HepG2 (cell line): ENCODE data around the gene PRR5L. TPM values are rescaled to one million over a fixed set of nuclear protein-coding genes. Genes with fewer than 3 reads are reported as not detected.

Source experiments
- ATAC-seq: fragments of 200-7000 bp; cut with Tn5 transposase; 3 replicates; pipeline ENCODE4 v1.9.1; 2020; ENCODE audit warnings: mild to moderate bottlenecking, moderate library complexity
- BruUV-seq: library from RNA; stranded (reverse); fragments of 400-500 nt; replicated peaks from 2 replicates; lab custom pipeline; 2021; lab: Mats Ljungman, UMichigan
- CTCF ChIA-PET: fragments of 300-600 bp; formaldehyde crosslinking; extraction: SDS; loops from one replicate; lab custom pipeline; 2021; ENCODE audit warnings: low total read pairs, inconsistent platforms, low intra/inter-chr PET ratio; lab: Yijun Ruan, JAX
- POLR2A ChIA-PET: fragments of 350-600 bp; sonication (Branson Sonifier 250); formaldehyde crosslinking; loops from one replicate; lab custom pipeline; 2020; ENCODE audit warnings: antibody characterized with exemption, inconsistent platforms; lab: Yijun Ruan, JAX
- DNase-seq: peaks from one replicate; pipeline ENCODE4 v3.0.0-alpha.2; 2015; ENCODE audit warnings: low spot score
- FAIRE-seq: peaks from 3 replicates; lab custom pipeline; 2011; peaks lifted over from hg19 to GRCh38; lab: Jason Lieb, UNC
- H2AFZ ChIP-seq: one replicate; pipeline ENCODE4 v1.6.1; 2011; ENCODE audit warnings: low read length, inconsistent platforms
- H3K27ac ChIP-seq: fragments of 300-600 bp; 3 replicates; pipeline ENCODE4 v1.8.0; 2011; ENCODE audit warnings: mixed run types, mild to moderate bottlenecking, mixed read lengths, low read length, inconsistent platforms; ENCODE audit not compliant: insufficient read depth; ENCODE audit errors: extremely low read length
- H3K27me3 ChIP-seq, 2 experiments: fragments of 200-600 bp in 1 of 2; 2 replicates in 1 of 2; 3 replicates in 1 of 2; pipeline versions ENCODE4 v1.6.0 to v1.8.0; 2011; ENCODE audit warnings: low read length in 2 of 2, mild to moderate bottlenecking in 2 of 2, moderate library complexity in 2 of 2, inconsistent platforms in 1 of 2; ENCODE audit not compliant: insufficient read depth in 2 of 2, control insufficient read depth in 1 of 2
- H3K36me3 ChIP-seq, 2 experiments: fragments of 200-600 bp in 1 of 2; replicated peaks in 1 of 2; 2 replicates in 1 of 2; 3 replicates in 1 of 2; pipeline versions ENCODE4 v1.5.1 to v1.8.0; 2011; ENCODE audit warnings: low read length in 2 of 2, inconsistent platforms in 1 of 2; ENCODE audit not compliant: insufficient read depth in 2 of 2, control insufficient read depth in 1 of 2
- H3K4me1 ChIP-seq: 2 replicates; pipeline ENCODE4 v1.5.1; 2012; ENCODE audit warnings: low read length, inconsistent platforms; ENCODE audit not compliant: insufficient read depth
- H3K4me2 ChIP-seq: 2 replicates; pipeline ENCODE4 v1.6.0; 2011; ENCODE audit warnings: low read depth, low read length, inconsistent platforms
- H3K4me3 ChIP-seq, 3 experiments: fragments of 200-600 bp in 1 of 3; sonication (generic), shearing (Covaris generic) in 1 of 3; replicated peaks in 1 of 3; 2 replicates each; pipeline ENCODE4 v1.5.1; 2011 to 2016; ENCODE audit warnings: low read length in 3 of 3, inconsistent platforms in 2 of 3, low read depth in 2 of 3, mild to moderate bottlenecking in 2 of 3, control low read depth in 1 of 3, mixed read lengths in 1 of 3; ENCODE audit not compliant: insufficient read depth in 1 of 3
- H3K79me2 ChIP-seq: one replicate; pipeline ENCODE4 v1.6.1; 2011; ENCODE audit warnings: low read length, inconsistent platforms; ENCODE audit not compliant: insufficient read depth
- H3K9ac ChIP-seq: 2 replicates; pipeline ENCODE4 v1.6.0; 2011; ENCODE audit warnings: mild to moderate bottlenecking, low read depth, low read length, inconsistent platforms; ENCODE audit not compliant: insufficient read depth
- H3K9me3 ChIP-seq: 2 replicates; pipeline ENCODE4 v1.5.1; 2012; ENCODE audit warnings: mild to moderate bottlenecking, low read length
- H4K20me1 ChIP-seq: 2 replicates; pipeline ENCODE4 v1.6.0; 2011; ENCODE audit warnings: inconsistent platforms, mild to moderate bottlenecking, low read length, moderate library complexity; ENCODE audit not compliant: insufficient read depth
- ARHGAP35 ChIP-seq: sonication (generic); formaldehyde crosslinking; IDR thresholded peaks from 2 replicates; pipeline ENCODE4 v1.9.0; 2022; ENCODE audit warnings: mild to moderate bottlenecking, inconsistent platforms, moderate library complexity, missing genetic modification reagents, borderline replicate concordance
- ATF7 ChIP-seq, 2 experiments: fragments of 450-650 bp in 1 of 2; sonication (generic) in 1 of 2; formaldehyde crosslinking in 1 of 2; IDR thresholded peaks; 2 replicates each; pipeline versions ENCODE4 v1.4.0 to v1.6.1; 2016 to 2020; ENCODE audit warnings: antibody characterized with exemption in 1 of 2, mild to moderate bottlenecking in 1 of 2, missing genetic modification reagents in 1 of 2
- KDM5B ChIP-seq: sonication (generic); formaldehyde crosslinking; IDR thresholded peaks from 2 replicates; pipeline ENCODE4 v1.4.0; 2020; ENCODE audit warnings: missing genetic modification reagents, mild to moderate bottlenecking, borderline replicate concordance
- RARA ChIP-seq: IDR thresholded peaks from 2 replicates; pipeline ENCODE4 v1.6.1; 2016; ENCODE audit warnings: missing genetic modification reagents, missing compliant biosample characterization
- RELA ChIP-seq: sonication (generic); formaldehyde crosslinking; IDR thresholded peaks from 2 replicates; pipeline ENCODE4 v1.4.0; 2020; ENCODE audit warnings: missing genetic modification reagents
- TBX3 ChIP-seq: fragments of 450-650 bp; IDR thresholded peaks from 2 replicates; pipeline ENCODE4 v1.6.1; 2017; ENCODE audit warnings: antibody characterized with exemption, mild to moderate bottlenecking, inconsistent platforms, borderline replicate concordance
- TFDP1 ChIP-seq: IDR thresholded peaks from 2 replicates; pipeline ENCODE4 v1.6.1; 2016; ENCODE audit warnings: missing compliant biosample characterization, missing genetic modification reagents, borderline replicate concordance
- ZC3H4 ChIP-seq: sonication (generic); formaldehyde crosslinking; IDR thresholded peaks from 2 replicates; pipeline ENCODE4 v1.4.0; 2020; ENCODE audit warnings: missing genetic modification reagents, borderline replicate concordance
- ZNF354B ChIP-seq: sonication (generic); formaldehyde crosslinking; IDR thresholded peaks from 2 replicates; pipeline ENCODE4 v1.8.0; 2022; ENCODE audit warnings: mild to moderate bottlenecking, missing genetic modification reagents
- ZNF615 ChIP-seq: sonication (generic); formaldehyde crosslinking; IDR thresholded peaks from 2 replicates; pipeline ENCODE4 v1.5.0; 2020; ENCODE audit warnings: mild to moderate bottlenecking, missing genetic modification reagents, borderline replicate concordance
- ZNF644 ChIP-seq: IDR thresholded peaks from 2 replicates; pipeline ENCODE4 v1.6.1; 2016; ENCODE audit warnings: low read depth
- ZNF777 ChIP-seq: sonication (generic); formaldehyde crosslinking; IDR thresholded peaks from 2 replicates; pipeline ENCODE4 v1.4.0; 2020; ENCODE audit warnings: missing genetic modification reagents
- WGBS: methylation state at CpG from one replicate; pipeline ENCODE4 v1.1.6; 2017; ENCODE audit warnings: low lambda C conversion rate; 5-methylcytosine and 5-hydroxymethylcytosine counted together
- in situ Hi-C: cut with HindIII; loops from 2 replicates; pipeline ENCODE4 v1.10.0; 2017; ENCODE audit warnings: low pct_unique_long_range_greater_than_20kb; ENCODE audit not compliant: extremely low pct_ligation_motif_present
- intact Hi-C: fragments of 100-400 bp; cut with micrococcal nuclease; formaldehyde crosslinking; loops from one replicate; pipeline ENCODE4 v1.10.0; 2022; ENCODE audit not compliant: unreplicated experiment
- polyA plus RNA-seq, 8 experiments: library from polyadenylated mRNA; depleted of rRNA in 3 of 8; stranded (reverse) in 7 of 8; unstranded in 1 of 8; fragments of >200 nt; fragmentation: Illumina TruSeq in 4 of 8; extraction: Trizol in 4 of 8; gene quantifications; 2 replicates each; pipeline versions ENCODE4 v1.2.1 to v1.2.3, GENCODE V29; 2011 to 2016; ENCODE audit warnings: low read depth in 4 of 8, missing spikeins in 1 of 8, mixed read lengths in 1 of 8; ENCODE audit not compliant: insufficient read depth in 1 of 8
- total RNA-seq, 5 experiments: library from RNA; depleted of rRNA; stranded (reverse); fragments of >200 nt; fragmentation: Illumina TruSeq; extraction: Trizol; gene quantifications; 2 replicates each; pipeline ENCODE4 v1.2.3, GENCODE V29; 2016; ENCODE audit warnings: low read depth in 1 of 5
- TF ChIP-seq, protein P1 (sequence below), 2 experiments: fragments of 450-650 bp in 1 of 2; sonication (generic) in 1 of 2; formaldehyde crosslinking; IDR thresholded peaks; 2 replicates each; pipeline versions ENCODE4 v1.5.0 to v1.8.0; 2020 to 2022; ENCODE audit warnings: mild to moderate bottlenecking in 1 of 2, missing genetic modification reagents in 1 of 2

Gene PRR5L
- total and polyA plus RNA-seq, 2 of the 13 experiments (the other 11 are each of a cell fraction or from before 2014, with no cell fraction given): 0.16 TPM; not detected in 1

- no peak for TF ChIP-seq KDM5B
- TF ChIP-seq, protein P1, sequence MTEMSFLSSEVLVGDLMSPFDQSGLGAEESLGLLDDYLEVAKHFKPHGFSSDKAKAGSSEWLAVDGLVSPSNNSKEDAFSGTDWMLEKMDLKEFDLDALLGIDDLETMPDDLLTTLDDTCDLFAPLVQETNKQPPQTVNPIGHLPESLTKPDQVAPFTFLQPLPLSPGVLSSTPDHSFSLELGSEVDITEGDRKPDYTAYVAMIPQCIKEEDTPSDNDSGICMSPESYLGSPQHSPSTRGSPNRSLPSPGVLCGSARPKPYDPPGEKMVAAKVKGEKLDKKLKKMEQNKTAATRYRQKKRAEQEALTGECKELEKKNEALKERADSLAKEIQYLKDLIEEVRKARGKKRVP (CRISPR knock-in tag; IDR thresholded peaks at IDR 0.05): no peak
- TF ChIP-seq ZC3H4 (CRISPR knock-in tag): no peak
- TF ChIP-seq ZNF644 (CRISPR knock-in tag): no peak
- no peak for TF ChIP-seq TBX3
- no peak for TF ChIP-seq TFDP1
- TF ChIP-seq RELA (CRISPR knock-in tag): no peak
- TF ChIP-seq ZNF777 (CRISPR knock-in tag): no peak
- TF ChIP-seq ATF7 (IDR thresholded peaks at IDR 0.05): no peak
- TF ChIP-seq ATF7 (CRISPR knock-in tag; IDR thresholded peaks at IDR 0.05): no peak
- no peak for TF ChIP-seq ZNF354B (CRISPR knock-in tag)
- no peak for TF ChIP-seq ZNF615
- TF ChIP-seq ARHGAP35 (CRISPR knock-in tag): no peak
- no peak for TF ChIP-seq RARA (CRISPR knock-in tag)
- CTCF ChIA-PET: no interaction called here
- WGBS: 22% methylated on average over 10 of the region's 10 CpGs
These were observed 68.7 kb downstream of the PRR5L start for GRCh38 chr11:36364551-36365325.

More at GRCh38 chr11:36364551-36365325, 68.7 kb downstream of the PRR5L start:
- in situ Hi-C loops: no loop called here
- intact Hi-C loops: no loop called here
- no peaks in the 10 kb centered on the region for H3K9me3 ChIP-seq
- no peak overlapping the region for H3K4me3 ChIP-seq
- H3K79me2 ChIP-seq: no peaks in the 10 kb centered on the region
- no TSS peak for BruUV-seq
- no peaks in the 10 kb centered on the region for H3K4me1 ChIP-seq
- no peak overlapping the region for H3K9ac ChIP-seq
- DNase-seq: no peak
- H3K27ac ChIP-seq: no peak overlapping the region
- no peak overlapping the region for H3K4me2 ChIP-seq
- FAIRE-seq: no peak
- H3K27me3 ChIP-seq: peaks cover 0 to 27% of the 10 kb centered on the region in 2 experiments; a peak in 4 of 5 replicates
- H3K36me3 ChIP-seq: no peaks in the 10 kb centered on the region
- POLR2A ChIA-PET: no interaction called here
- no peaks in the 10 kb centered on the region for H4K20me1 ChIP-seq
- no peak overlapping the region for H2AFZ ChIP-seq
- no peak for ATAC-seq
